Fibroblast of villous mesenchyme (primary cell): ENCODE data around the gene RNU2-63P. TPM values are rescaled to one million over a fixed set of nuclear protein-coding genes. Genes with fewer than 3 reads are reported as not detected.

ENCODE experiments used
- DNase-seq: peaks from one replicate; pipeline ENCODE4 v3.0.0-alpha.2; 2010; ENCODE audit warnings: low read depth
- H3K4me3 ChIP-seq: 2 replicates; pipeline ENCODE4 v1.5.1; 2011; ENCODE audit warnings: low read depth, mild to moderate bottlenecking, low read length
- total RNA-seq: library from RNA; depleted of rRNA; stranded (reverse); fragments of >200 nt; gene quantifications from 2 replicates; pipeline ENCODE4 v1.2.3, GENCODE V29; 2012
- TF ChIP-seq, protein P1 (sequence below): IDR thresholded peaks from 2 replicates; pipeline ENCODE4 v1.5.1; 2012; ENCODE audit warnings: low read depth, mild to moderate bottlenecking, low read length; ENCODE audit not compliant: insufficient read depth

The RNU2-63P gene
- total RNA-seq, 1 donor = under 0.01 TPM

DNA sequence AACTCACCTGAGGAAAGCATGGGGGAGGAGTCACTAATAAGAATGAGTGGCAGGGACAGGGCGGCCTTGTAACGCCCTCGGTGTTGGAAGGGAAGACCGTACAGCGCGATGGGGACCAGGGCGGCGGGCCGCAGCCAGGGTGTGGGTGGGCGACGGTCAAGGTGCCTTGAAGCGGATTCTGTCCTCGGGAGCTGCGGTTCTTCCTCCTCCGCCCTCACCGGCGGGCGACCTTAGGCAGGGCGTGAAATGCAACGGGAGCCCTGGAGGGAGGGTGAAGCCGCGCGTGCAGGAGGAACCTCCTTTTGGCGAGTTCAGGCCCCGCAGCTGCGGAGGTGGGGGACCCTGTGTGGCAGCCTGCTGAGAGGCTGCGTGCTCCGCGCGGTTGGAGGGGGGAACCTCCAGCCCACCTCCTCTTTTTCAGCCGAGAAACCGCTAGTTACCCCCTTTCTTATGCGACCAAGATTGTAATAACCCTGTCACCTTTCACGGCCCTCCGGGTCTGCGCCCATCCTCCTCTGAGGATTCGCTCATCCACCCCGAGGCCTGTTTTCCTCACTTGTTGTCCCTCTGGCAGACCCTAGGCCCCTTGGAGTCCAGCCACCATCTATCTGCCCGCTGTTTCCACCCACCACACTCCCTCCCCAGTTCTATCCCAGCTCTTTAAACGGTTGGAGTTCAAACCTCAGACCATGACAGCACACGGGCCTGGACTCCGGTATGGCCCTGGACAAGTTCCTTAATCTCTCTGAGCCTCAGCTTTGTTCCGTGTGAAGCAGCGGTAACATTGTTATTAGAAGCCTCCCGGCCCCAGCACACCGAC is 823 bp upstream of the RNU2-63P start:
- no peak for DNase-seq
- TF ChIP-seq, protein P1, sequence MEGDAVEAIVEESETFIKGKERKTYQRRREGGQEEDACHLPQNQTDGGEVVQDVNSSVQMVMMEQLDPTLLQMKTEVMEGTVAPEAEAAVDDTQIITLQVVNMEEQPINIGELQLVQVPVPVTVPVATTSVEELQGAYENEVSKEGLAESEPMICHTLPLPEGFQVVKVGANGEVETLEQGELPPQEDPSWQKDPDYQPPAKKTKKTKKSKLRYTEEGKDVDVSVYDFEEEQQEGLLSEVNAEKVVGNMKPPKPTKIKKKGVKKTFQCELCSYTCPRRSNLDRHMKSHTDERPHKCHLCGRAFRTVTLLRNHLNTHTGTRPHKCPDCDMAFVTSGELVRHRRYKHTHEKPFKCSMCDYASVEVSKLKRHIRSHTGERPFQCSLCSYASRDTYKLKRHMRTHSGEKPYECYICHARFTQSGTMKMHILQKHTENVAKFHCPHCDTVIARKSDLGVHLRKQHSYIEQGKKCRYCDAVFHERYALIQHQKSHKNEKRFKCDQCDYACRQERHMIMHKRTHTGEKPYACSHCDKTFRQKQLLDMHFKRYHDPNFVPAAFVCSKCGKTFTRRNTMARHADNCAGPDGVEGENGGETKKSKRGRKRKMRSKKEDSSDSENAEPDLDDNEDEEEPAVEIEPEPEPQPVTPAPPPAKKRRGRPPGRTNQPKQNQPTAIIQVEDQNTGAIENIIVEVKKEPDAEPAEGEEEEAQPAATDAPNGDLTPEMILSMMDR = no peak

DNA sequence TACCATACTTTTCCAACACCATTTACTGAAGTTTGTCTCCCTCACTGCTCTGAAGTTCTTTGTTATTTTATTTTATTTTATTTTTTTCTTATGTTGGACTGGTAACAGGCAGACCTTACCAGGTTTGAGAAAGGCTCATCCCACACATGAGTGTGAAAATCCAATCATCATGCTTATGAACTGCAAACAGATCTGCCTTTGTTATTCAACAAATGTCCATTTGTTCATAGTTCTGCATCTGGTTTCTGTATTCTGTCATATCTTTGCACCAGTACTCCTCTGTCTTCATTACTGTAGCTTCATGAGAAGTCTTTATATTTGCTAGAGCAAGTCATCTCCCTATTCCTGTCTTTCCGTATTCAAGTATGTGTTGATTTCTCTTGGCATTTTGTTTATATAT is 5.3 kb downstream of the RNU2-63P start:
- TF ChIP-seq, protein P1 = no peak
- H3K4me3 ChIP-seq = no peak overlapping the region
- DNase-seq = no peak

More for the DNA sequence above, 823 bp upstream of the RNU2-63P start:
- peak overlapping the region; percentile 72 for H3K4me3 ChIP-seq

DNA sequence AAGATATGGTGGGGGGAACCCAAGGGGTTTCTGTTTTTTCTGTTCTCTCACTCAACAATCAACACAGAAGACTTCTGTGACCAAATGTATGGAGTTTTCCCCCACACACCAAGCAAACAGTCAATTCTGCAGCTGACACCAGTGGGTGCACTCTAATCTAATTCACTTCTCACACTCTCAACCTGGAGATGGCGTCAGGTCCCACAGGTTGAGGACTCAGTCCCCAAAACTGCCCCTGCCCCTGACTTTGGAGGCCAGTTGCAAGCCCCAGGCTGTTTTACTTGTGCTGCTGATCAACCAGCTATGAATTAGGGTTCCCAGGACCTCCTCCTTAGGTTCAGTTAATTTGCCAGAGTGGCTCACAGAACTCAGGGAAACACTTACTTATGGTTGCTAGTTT is 6.2 kb downstream of the RNU2-63P start:
- TF ChIP-seq, protein P1 = no peak

DNA sequence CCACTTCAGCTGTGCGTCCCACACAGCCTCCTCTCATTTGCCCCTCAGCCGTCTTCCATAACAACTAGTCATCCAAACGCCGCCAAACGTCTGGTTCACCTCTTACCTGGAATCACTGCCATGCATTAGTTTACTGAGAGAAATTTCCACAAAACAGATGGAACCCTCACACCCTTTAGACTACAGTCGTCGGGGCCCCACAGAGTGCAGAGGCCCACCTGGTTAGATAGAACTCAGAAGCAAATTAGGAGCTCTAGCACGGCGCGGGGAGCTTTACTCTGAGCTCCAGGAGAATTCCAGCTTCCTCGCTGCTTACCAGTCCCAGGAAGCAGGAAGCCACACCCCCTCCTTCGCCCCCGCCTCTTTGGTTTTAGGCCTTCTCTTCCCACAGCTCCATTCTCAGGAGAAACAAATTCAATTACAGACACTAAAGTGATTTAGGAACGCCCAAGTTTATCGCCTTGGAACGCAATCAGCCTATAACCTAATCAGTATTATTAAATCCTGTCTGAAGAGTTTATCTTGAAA is 9.4 kb downstream of the RNU2-63P start:
- H3K4me3 ChIP-seq = no peak overlapping the region

More for the DNA sequence above, 6.2 kb downstream of the RNU2-63P start:
- no peak for DNase-seq
- no peak overlapping the region for H3K4me3 ChIP-seq

DNA sequence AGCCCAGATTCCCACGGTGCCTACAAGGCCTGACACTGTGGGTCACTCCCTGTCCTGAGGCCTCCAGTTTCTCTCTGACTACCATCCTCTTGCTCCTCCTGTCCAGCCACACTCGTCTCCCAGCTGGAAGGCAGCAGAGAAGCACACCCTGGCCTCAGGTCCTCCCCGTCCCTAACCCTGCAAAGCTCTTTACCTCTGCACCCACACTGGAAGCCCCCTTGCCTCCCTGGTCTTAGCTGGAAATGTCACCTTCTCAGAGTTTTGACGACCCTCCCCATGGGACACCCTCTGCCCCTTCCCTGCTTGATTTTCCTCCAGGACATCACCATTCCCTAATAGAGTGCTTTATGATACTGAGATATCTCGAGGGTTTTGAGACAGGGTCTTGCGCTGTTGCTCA is 10.6 kb downstream of the RNU2-63P start:
- no peak overlapping the region for H3K4me3 ChIP-seq
- TF ChIP-seq, protein P1 = no peak
- no peak for DNase-seq

More for the DNA sequence above, 9.4 kb downstream of the RNU2-63P start:
- DNase-seq = no peak
- TF ChIP-seq, protein P1 = no peak

DNA sequence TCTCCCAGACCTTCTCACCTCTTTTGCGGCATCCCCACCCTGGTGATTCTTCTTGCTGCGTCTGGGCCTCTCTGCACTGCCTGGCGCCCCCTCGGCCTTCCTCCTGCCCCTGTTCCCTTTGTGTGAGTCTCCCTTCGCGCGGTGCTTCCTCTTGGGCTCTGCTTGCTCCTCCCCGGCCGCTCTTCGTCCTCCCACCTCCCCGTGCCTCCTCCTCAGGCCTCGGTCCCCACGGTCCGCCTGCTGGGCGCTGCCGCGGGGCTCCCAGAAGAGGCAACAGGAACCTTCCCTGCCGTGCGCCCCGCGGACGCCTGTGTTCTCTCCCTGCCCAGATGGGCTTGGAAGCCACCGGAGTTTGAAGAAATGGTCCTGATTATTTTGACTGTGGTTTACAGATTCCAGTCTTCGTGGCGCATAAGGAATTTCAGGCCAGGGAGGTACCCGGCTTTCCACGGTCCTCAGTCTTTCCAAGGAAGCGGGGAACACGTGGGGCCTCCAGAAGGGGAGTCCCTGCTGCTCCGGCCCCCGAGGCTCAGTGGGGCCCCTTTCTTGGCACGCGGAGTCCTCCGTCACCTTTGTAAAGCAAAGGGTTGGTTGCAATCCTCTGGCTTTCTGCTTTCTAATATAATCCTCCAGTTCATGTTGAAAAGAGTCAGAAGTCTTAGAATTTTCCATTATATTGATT is 13.1 kb downstream of the RNU2-63P start:
- TF ChIP-seq, protein P1 = no peak
- H3K4me3 ChIP-seq = no peak overlapping the region
- DNase-seq = no peak
